Measurements from ENCODE around the gene RASA3.
"Not testable (repeated sequence)": the region's sequence is repeated elsewhere in the genome, so short reads cannot be mapped to it uniquely, and the experiment has no call there.

Gene RASA3

DNA sequence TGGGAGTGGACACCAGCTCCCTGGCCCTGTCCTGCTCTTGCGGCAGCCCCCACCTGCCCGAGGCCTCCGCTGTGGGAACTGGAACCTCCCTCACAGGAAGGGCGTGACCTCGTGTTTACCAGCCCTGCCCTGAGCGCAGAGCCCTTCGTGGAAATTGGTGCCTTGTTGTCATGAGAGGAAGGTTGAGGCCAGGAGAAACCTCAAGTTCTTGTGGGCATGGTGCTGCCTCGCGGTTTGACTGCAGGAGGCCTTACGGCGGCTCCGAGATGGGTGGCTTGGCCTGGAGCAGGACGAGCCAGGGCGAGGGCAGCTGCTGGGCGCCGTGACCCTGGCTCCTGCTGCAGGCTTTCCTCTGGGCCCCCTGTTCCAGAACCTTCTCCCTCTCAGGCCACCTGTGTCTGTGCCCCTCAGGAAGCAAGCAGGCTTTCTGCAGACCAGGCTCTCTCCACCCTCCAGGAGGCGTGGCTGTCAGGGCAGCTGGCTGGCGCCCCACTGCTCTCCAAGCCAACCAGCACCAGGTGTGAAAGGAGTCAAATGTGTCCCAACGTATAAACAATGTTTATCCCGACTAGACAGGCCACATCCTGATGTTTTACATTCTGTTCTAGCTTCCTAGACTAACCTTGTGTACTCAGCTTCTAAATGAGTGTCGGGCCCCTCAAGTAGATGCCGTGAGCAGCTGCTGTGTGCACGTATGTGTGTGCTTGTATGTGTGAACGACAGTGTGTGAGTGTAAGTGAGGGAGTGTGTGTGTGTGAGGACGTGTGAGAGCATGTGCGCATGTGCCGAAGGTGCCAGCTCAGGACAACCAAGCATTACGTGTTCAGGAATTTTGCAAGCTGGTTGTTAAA, 10.4 kb upstream of the RASA3 start:
- DNase-seq (ENCODE audit: low read depth): no peak

DNA sequence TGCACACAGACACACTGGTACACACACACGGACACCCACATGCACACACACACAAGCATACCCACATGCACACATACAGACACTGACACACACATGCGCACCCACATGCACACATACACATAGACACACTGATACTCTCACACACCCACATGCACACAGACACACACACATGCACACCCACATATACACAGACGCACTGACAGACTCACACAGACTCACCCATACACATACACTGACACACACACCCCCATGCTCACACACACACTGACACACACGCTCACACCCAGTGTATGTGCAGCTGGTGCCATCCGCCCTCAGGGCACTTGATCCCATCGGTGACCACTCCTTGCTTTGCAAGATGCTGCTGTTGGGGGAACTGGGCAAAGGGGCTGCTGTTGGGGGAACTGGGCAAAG, 9.7 kb upstream of the RASA3 start:
- DNase-seq (ENCODE audit: low read depth): no peak

DNA sequence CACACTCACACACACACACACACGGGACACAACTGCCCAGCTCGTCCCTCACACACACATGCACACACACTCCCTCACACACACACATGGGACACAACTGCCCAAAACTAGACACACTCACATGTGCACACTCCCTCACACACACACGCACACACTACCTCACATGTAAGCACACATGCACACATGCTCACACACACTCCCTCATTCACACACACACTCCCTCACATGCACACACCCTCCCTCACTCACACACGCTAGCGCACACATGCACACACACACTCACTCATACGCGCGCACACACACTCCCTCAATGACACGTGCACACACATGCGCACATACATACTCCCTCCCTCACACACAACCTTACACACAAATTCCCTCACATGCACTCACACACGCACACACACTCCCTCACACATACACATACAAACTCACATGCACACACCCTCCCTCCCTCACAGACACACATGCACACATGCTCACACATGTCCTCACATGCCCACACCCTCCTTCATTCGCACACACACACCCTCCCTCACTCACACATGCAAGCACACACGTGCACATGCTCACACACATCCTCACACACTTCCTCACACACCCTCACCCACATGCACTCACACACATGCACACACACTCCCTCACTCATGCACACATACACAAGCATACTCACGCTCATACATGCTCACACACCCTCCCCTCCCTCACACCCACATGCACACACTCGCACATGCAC, 9.0 kb upstream of the RASA3 start:
- DNase-seq (ENCODE audit: low read depth): no peak

DNA sequence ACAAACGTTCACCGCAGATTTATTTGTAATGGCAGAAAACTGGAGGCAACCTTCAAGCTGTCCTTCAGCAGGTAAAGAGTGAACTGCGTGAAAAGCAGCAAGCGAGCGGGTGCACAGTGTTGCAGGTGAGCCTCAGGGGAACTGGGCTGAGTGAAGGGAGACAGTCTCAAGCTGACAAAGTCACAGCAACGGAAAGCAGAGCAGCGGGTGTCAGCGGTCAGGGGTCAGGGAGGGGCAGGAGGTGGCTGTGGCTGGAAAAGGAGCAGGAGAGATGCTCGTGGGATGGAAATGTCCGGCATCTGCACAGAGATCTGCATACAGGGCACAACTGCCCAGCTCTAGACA, 8.5 kb upstream of the RASA3 start:
- no peak for DNase-seq (ENCODE audit: low read depth)

DNA sequence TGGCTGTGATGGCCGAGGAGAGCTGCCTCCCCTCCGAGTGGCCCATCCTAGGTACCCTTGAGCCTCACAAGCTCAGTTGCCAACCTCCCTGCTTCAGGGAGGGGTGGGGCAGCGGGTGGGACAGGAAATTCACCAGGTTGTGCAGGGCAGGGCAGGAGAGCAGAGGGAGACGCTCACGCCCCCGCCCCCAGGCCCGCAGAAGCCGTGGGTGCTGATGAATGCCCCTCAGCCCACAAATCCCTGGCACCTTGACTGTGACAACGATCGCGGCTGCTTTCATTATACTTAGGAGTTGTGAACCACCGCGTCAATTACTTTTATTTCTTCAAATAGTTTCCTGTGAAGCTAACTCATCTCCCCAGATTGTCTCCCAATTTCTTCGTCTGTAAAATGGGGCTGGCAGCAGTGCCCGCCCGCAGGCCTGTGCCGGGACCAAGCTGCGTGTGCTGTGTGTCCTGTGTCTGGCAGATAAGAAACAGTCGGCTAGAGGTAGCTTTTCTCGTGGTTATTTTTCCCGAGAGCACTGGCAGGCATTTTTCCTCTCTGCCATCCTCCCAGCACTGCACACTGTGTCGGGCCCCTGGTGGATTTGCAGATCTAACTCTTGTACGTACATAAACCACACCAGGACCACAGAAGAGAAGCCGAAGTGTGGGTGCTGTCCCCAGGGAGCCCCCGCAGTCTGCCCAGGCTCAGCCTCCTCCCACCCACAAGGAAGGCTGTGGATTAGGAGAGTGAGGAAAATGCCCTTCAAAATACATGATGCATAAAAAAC, 7.9 kb upstream of the RASA3 start:
- no peak for DNase-seq (ENCODE audit: low read depth)

DNA sequence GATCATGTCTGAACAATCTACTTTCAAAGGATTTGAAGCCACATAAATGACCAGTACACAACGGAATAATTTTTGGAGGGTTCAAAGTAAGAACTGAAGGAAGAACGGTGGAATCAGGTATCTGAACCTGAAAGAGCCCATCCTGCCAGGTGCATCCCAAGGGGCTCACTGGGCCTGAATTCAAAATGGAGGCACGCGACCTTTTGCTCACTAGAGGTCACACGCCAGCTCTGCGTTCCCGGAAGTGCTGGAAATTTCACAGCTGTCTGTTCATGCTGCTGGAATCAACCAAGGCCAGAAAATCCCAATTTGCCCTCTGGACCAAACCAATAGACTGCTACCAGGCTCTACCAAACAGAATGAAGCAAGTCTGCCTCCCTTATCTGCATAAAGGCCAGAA, 4.2 kb upstream of the RASA3 start:
- no peak for DNase-seq (ENCODE audit: low read depth)

DNA sequence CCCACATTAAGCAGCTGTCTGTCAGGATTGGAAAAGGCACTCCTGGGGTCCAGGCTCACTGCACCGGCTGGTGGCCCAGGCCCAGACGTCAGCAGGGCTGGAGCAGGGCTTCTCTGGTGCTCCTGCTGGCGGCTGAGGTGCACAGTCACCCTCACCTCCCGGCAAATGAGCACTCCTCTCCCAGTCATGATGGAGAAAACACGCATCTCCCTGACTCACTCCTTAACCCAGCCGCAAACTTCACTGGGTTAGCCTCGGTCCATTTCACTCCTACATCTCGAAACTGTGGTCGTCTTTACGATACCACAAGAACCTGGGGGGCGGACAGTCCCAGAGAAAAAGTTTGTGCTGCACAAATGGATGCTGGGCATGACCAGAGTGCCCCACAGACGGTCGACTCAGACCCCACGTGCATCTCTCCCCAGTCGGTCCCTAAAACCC, 3.3 kb upstream of the RASA3 start:
- no peak for DNase-seq (ENCODE audit: low read depth)

DNA sequence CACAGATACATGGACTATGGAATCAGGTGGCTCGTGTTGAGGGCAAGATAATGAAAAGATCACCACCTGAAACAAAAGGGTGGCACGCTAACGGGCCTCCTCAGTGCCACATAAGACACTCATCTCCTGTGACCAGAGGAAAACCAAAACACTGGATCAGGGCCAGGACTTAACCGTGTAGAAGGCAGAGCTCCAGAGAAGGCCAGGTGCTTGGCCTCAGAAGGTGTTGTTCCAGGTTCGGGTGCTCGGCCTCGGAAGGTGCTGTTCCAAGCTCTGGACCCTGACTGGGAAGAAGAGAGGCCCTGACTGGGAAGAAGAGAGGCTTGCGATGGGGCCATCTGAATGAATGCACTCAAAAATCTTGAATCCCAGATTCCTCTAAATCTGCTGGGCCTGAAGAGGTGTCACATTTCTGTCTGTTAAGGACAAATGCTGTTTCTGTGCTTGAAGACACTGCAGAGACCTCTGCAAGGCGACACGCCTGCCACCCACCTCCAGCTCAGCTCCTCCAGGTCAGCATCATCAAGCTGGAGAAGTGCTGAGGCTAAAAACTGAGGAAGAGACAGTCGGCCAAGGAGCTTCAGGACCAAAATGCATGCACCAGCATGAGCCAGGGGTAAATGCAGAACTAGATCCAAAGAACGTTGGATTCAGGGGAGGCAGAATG, 2.7 kb upstream of the RASA3 start:
- no peak for DNase-seq (ENCODE audit: low read depth)

DNA sequence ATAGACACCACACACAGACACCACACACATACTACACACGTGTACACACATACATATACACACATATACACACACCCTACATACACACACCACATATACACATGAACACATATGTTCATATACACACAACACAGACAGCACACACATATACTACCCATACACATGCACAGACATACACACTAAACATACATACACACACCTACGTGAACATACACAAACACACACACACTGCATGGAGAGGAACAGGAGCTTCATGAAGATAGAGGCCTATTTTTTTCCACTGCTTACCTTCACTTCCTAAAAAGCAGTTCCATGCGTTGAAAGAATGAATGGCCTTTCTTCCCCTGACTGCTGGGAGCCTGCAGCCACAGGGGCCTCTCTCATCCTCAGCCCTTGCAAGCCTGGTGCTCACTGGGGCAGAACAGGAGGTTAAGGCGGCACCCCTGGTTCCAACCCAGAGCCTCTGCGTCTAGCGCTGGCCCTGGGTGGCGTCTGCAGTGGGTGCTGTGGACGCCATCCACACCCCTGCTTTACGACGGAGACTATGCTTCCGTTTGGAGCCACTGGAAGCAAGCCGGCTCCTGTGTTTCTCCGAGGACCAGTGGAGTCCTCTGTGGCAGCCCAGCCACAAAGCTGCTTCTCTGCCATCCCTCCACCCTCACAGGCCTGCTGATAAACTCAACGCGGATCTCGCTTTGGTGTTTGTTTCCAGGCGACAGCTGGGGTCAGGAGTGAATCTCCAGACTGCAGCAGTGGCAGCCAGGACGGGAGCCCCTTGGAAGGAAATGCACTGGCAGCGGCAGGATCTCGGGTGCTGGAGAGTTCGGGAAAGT, 1.9 kb upstream of the RASA3 start:
- no peak for DNase-seq (ENCODE audit: low read depth)

DNA sequence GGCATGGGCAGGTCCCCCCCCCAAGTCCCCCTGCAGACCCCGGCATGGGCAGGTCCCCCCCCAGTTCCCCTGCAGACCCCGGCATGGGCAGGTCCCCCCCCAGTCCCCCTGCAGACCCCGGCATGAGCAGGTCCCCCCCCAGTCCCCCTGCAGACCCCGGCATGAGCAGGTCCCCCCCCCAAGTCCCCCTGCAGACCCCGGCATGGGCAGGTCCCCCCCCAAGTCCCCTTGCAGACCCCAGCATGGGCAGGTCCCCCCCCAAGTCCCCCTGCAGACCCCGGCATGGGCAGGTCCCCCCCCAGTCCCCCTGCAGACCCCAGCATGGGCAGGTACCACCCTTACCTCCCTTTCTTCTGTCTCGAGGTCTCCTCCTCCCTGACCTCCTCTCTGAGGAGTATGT, 1.1 kb upstream of the RASA3 start:
- DNase-seq (ENCODE audit: low read depth): not testable (repeated sequence)

DNA sequence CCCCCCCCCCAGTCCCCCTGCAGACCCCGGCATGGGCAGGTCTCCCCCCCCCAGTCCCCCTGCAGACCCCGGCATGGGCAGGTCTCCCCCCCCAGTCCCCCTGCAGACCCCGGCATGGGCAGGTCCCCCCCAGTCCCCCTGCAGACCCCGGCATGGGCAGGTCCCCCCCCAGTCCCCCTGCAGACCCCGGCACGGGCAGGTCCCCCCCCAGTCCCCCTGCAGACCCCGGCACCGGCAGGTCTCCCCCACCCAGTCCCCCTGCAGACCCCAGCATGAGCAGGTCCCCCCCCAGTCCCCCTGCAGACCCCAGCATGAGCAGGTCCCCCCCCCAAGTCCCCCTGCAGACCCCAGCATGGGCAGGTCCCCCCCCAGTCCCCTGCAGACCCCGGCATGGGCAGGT, 703 bp upstream of the RASA3 start:
- not testable (repeated sequence) for DNase-seq (ENCODE audit: low read depth)

DNA sequence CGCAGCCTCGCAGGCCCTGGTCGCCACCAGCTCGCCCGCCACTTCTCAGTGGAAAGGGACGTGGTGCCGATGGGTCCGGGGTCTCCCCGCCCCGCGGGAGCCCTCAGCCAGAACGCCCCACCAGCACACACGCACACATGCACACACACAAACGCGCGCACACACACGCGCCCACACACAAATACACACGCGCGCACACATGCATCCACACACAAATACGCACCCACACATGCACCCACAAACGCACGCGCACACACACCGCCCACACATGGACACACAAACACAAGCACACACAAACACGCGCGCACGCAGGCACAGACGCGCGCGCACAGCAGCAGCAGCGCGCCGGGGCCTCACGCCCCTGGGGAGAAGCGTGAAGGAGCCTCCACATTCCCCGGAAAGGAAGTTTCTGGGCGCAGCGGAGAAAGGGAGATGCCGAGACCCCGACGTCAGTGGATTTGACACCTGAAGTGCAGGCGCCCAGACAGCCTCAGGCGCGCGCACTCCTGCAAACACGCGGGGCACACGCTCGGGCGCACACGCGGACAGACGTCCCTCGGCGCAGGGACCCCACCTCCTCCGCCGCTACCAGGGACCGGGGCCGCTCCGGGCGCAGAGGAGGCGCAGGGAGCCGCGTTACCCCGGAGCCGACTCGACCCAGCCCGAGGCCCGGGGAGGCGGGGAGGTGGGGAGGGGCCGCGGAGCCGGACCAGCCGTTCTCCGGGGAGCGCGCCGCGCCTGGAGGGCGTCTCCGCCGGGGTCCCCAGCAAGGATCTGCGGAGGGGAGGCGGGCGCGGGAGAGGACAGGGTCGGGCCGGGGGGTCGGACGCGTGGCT, 622 bp downstream of the RASA3 start:
- no peak for DNase-seq (ENCODE audit: low read depth)

DNA sequence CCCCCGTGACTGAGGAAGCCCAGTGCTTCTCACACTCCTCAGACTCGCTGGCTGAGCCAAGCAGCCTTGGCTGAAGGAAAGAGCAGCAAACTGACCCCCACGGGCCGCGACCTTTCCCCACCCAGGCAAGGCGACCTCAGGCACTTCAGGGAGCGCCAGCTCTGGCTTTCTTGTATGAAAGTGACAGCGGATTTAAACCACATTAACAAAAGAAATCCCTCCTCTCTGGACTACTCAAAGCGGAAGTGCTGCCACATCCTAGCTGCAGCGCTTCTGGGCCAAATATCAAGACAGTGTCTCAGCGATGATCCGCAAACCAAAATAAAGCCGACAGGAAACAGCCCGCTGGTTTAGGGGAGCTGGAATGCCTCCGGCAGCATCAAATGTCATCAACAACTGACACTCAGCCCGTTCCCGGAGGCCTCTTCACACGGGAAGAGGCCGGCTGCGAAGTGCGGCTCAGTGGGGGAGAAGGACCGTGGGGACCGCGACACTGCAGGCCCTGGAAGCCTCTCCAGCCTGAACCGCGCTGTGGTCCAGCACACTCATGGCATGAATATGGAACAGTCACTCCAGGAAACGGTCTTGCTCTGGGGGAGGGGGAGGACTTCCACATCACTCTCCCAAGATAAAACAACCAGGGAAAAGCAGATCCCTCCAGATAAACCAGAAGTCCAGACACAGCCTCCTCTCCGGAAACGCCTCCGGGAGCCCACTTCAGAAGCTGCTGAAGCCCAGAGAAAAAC, 1.4 kb downstream of the RASA3 start:
- peak; percentile 62 for DNase-seq (ENCODE audit: low read depth)

DNA sequence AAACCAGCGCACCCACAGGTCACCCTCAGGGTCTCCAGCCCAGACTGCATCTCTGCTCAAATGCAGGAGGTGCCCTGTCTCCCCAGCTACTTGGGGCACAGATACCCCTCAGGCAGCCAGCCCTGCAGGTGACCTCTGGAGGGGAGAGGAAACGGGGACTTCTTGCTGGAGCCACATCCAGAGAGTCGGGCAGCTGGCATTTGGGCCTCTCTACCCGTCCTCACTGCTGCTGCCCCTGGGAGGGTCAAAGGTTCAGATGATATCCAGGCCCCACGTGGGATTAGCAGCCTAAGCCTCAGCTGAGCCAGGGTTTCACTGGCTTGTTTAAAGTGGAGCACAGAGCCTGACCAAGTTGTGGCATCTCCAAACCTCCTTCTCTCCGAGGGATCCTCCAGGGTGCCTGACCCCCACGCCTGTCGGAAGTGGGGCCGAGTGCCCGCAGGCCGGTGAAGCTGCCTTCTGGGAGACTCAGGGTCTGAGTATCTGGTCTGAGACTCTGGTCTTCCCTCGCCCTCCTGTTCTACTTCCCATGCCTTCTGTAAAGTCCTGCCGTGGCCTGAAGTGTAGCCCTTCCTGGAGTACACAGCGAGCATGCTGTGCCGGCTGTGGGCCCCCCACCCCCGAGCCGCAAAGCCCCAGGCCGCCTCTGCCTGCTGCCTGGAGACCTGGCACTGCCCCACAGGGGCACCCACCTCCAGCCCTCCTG, 2.1 kb downstream of the RASA3 start:
- no peak for DNase-seq (ENCODE audit: low read depth)

DNA sequence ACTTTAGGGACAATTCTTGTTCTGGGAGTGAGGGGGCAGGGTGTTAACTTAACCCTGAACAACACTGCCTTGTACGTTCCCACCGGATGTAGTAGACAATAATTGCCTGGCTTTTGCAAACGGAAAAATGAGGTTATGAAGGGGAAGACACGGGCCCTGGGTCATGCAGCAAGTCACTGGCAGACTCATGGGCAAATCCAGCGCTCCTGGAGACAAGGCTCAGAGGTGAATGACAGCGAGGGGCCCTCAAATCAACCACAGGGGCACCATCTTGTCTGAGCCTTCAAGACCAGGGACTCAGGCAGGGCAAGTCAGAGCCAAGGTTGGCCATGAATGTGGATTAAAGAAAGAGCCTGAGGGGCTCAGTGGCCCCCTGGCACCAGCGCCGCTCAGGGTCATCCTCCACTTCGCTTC, 2.8 kb downstream of the RASA3 start:
- no peak for DNase-seq (ENCODE audit: low read depth)

DNA sequence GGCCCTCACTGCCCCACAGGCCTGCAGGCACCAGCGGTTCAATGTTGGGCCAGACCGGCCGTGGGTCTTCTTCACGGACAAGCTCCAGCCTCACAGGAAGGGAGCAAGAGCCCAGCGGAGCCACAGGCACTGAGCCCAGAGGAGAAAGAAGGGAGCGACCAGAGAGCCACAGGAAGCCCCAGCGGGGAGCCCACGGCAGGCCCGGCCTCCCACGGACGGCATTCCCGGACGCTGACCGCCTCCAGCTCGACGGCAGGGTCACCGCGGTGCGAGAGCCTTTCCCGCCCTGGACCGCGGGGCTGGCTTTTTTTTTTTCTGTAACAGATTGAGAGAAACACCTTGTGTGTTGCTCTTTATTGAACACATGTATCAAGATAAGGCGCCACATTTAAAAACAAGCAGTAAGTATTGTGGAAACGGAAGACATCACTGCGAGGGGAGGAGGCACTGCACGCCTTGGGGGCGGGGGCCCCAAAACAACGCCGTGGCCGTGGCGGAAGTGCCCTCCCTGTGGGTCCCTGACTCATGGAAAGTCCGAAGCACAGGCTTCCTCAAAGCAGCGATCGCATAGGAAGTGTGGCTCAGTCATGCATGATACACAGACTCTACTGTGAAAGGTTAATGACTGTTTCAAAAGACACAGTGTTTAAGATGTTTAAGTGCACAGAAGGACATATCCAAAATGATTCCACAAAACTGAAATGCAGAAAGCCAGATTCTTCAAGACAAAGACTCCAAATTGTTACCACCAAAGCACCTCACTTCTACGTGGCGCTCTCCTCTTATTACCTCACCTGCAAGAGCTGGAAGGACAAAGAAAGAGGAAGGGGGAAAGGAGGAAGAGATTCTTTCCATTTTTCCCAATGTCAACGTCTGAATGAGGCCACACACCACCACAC, 3.5 kb downstream of the RASA3 start:
- peak; percentile 50 for DNase-seq (ENCODE audit: low read depth)

DNA sequence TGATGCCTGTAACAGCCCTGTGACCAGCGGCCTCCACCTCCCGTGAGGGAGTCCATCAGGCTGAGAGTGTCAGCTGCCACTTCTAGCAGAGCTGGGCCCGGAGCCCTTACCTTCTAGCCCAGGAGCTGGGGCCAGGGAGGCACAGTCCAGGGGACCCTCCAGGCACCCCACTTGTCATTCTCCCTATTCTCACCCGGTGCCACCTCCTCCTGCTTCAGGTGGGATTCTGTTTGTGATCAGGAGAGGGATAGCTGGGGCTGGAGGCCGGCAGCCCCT, 4.1 kb downstream of the RASA3 start:
- no peak for DNase-seq (ENCODE audit: low read depth)

All from HS-27A (cell line).